Chondrocyte (in vitro differentiated cells): ENCODE results near the gene RPS6KA6. TPM values are rescaled to one million over a fixed set of nuclear protein-coding genes. Genes with fewer than 3 reads are reported as not detected.

ENCODE experiments used
- DNase-seq: peaks from one replicate; pipeline ENCODE4 v3.0.0; 2021; ENCODE audit warnings: mixed read lengths, low spot score
- H3K27ac Mint-ChIP-seq: one replicate; pipeline ENCODE4 v1.8.0; 2021; ENCODE audit warnings: mild to moderate bottlenecking, moderate library complexity, mixed read lengths; ENCODE audit not compliant: unreplicated experiment
- H3K27me3 Mint-ChIP-seq: 2 replicates; pipeline ENCODE4 v1.8.0; 2021; ENCODE audit warnings: low read depth, mixed read lengths
- H3K36me3 Mint-ChIP-seq: 2 replicates; pipeline ENCODE4 v1.8.0; 2021; ENCODE audit warnings: low read depth, mixed read lengths
- H3K4me1 Mint-ChIP-seq: 2 replicates; pipeline ENCODE4 v1.8.0; 2021; ENCODE audit warnings: low read depth, mild to moderate bottlenecking, mixed read lengths
- H3K4me3 Mint-ChIP-seq: one replicate; pipeline ENCODE4 v1.8.0; 2021; ENCODE audit warnings: mild to moderate bottlenecking, moderate library complexity, mixed read lengths; ENCODE audit not compliant: unreplicated experiment
- H3K9me3 Mint-ChIP-seq: 2 replicates; pipeline ENCODE4 v1.8.0; 2021; ENCODE audit warnings: low read depth, mixed read lengths
- CTCF ChIP-seq: fragments of 200-600 bp; sonication (generic); IDR thresholded peaks from 2 replicates; pipeline ENCODE4 v1.5.0; 2021; ENCODE audit warnings: antibody characterized with exemption, mild to moderate bottlenecking, moderate library complexity
- total RNA-seq: library from RNA; stranded (reverse); gene quantifications from 3 replicates; pipeline ENCODE4 v1.2.1, GENCODE V29; 2021

RPS6KA6 gene
- total RNA-seq, 1 donor from 2014 or later, result 2.5 TPM

DNA sequence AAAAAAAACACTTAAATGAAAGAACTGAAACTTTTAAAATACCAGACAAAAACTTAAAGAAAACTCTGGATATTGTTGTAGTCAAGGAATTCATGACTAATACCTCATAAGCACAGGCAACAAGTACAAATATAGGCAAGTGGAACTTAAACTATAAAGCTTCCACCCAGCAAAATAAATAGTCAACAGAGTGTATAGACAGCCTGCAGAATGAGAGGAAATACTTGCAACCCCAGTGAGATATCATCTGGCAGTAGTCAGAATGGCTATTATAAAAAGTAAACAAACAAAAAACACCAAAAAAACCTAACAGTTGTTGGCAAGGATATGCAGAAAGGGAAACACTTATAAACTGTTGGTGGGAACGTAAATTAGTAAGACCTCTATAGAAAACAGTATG, 9.6 kb upstream of the RPS6KA6 start:
- TF ChIP-seq CTCF, result no peak
- Mint-ChIP-seq H3K9me3 (peaks cover 23% of the 10 kb centered on the region), H3K4me3 (no peak overlapping the region), H3K4me1 (no peaks in the 10 kb centered on the region), H3K27me3 (peaks cover 2% of the 10 kb centered on the region), H3K36me3 (no peaks in the 10 kb centered on the region), H3K27ac (no peak overlapping the region)
- no peak for DNase-seq

DNA sequence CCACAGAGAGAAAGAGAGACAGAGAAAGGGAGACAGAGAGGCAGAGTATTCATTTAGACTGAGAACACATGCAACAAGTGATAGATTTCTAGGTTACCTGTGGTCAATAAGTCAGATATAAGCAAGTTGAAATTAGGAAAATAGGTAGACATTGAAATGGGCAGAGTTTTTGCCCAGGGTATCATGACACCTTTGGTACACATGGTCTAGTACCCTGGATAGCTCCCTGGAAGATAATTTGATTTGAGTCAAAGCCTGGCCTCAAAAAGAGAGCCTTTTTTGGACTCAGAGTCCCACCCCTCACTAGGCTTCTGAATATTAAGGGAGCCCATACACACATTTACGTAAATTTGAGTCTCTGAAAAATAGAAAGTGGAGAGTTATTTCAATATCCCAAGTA, 4.0 kb upstream of the RPS6KA6 start:
- H3K36me3 Mint-ChIP-seq, result no peaks in the 10 kb centered on the region
- H3K4me1 Mint-ChIP-seq, result peaks cover under 1% of the 10 kb centered on the region
- H3K9me3 Mint-ChIP-seq, result peaks cover 27% of the 10 kb centered on the region
- H3K27ac Mint-ChIP-seq, result no peak overlapping the region
- no peak for TF ChIP-seq CTCF
- no peaks in the 10 kb centered on the region for H3K27me3 Mint-ChIP-seq
- H3K4me3 Mint-ChIP-seq, result no peak overlapping the region
- no peak for DNase-seq

GRCh38 chrX:84189125-84189524, 1.1 kb upstream of the RPS6KA6 start:
- no peak overlapping the region for H3K27ac Mint-ChIP-seq
- no peak overlapping the region for H3K4me3 Mint-ChIP-seq
- peaks cover 22% of the 10 kb centered on the region for H3K9me3 Mint-ChIP-seq

GRCh38 chrX:84188320-84188834, 378 bp upstream of the RPS6KA6 start:
- Mint-ChIP-seq H3K27me3 (no peaks in the 10 kb centered on the region), H3K4me3 (peak overlapping the region; percentile 83), H3K4me1 (peaks cover 4% of the 10 kb centered on the region), H3K27ac (no peak overlapping the region), H3K9me3 (peaks cover 16% of the 10 kb centered on the region), H3K36me3 (peaks cover 1% of the 10 kb centered on the region)
- TF ChIP-seq CTCF, result peak; percentile 23
- no peak for DNase-seq

More at GRCh38 chrX:84189125-84189524, 1.1 kb upstream of the RPS6KA6 start:
- no peak for DNase-seq
- Mint-ChIP-seq H3K27me3 (no peaks in the 10 kb centered on the region), H3K4me1 (peaks cover 4% of the 10 kb centered on the region), H3K36me3 (peaks cover 1% of the 10 kb centered on the region)
- TF ChIP-seq CTCF, result no peak

GRCh38 chrX:84186603-84187532, 1.1 kb downstream of the RPS6KA6 start:
- peaks cover 1% of the 10 kb centered on the region for H3K36me3 Mint-ChIP-seq
- peak; percentile 44 for TF ChIP-seq CTCF
- peak overlapping the region; percentile 83 for H3K4me3 Mint-ChIP-seq
- H3K4me1 Mint-ChIP-seq, result peaks cover 4% of the 10 kb centered on the region
- no peak for DNase-seq
- no peak overlapping the region for H3K27ac Mint-ChIP-seq
- peaks cover 12% of the 10 kb centered on the region for H3K9me3 Mint-ChIP-seq
- no peaks in the 10 kb centered on the region for H3K27me3 Mint-ChIP-seq
